Activated gamma-delta T cell treated with anti-CD3 and anti-CD28 coated beads, Interleukin-2, amount 50 U/mL, for 16 hours (primary cell): Measurements from ENCODE around the gene TMEM72.

Experiments used
- DNase-seq: peaks from one replicate; pipeline ENCODE4 v3.0.0-alpha.2; 2020; ENCODE audit warnings: low read depth

TMEM72 gene

DNA sequence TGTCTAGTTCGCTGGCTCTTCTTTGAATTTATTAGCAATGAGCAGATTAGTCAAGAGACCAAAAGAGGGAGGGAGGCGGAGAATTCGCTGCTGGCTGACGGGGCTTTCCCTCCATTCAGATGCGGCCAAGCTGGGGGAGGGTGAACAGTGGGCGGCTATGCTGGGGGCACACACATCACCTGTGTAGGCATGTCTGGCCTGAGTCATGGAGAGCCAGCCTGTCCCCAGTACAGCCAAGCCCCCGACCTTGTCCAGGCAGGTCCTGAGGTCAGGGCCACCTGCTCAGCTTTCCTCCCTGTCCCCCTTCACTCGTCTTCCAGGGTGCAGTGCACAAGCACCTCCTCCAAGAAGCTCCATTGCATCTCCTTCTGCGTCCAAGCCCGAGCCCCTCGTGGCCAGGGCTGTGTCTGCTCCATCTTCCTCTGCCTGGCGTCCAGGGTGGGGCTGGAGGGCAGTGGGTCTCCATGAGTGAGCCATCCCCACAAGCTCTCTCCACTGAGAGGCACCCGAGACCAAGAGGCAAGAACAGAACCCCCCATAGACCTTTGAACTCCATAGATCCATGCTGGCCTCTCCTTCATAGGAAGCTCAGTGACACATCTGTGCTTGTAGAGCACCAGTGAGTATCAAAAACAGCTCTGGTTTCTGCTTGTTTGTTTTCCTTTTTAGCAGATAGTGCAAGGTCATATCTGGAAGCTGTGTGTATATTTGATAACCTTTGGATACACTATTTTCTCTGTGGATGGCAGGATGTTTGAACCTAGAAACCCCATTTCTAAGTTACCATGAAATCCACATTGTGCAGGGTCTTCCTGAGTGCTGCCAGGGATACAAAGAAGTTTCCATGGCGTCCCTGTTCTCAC, 69.4 kb downstream of the TMEM72 start:
- no peak for DNase-seq

DNA sequence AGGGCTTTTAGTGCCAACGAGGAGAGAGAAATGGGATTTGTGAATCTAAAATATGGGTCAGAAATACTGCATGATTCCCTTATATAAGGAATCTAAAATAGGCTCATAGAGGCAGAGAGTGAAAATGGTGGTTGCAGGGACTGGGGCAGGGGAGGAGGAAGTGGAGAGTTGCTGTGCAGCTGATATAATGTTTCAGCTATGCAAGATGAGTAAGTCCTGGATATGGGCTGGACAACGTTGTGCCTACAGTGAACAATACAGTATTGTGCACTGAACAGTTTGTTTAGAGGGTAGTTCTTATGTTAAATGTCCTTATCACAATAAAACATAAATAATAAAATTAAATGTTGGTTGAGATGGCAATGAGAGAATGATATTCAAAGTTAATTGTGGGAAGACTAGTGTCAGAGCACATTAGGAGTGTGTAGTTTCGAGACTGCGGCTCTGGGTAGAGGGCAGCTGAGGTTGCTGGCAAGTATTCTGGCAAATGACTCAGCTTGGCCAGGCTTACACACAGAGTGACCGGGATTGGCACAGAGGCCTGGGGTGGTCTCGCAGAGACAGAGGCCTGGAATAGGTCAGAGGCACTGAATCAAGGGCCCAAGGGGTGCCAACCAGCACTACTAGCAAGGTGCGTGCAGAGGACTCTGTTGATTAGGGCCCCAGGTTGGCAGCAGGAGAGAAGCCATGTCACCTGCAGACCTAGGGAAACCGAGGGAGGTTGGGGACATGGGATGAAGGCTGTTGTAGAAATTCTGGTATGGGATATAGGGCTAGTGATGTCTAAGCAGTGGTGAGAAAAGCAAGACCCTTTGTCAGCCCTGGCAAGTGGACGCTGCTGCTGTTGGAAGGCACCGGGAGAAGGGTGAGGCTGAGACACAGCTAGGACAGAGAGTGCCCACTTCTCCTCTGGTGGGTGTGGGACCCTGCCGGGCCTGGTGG, 70.3 kb downstream of the TMEM72 start:
- no peak for DNase-seq

DNA sequence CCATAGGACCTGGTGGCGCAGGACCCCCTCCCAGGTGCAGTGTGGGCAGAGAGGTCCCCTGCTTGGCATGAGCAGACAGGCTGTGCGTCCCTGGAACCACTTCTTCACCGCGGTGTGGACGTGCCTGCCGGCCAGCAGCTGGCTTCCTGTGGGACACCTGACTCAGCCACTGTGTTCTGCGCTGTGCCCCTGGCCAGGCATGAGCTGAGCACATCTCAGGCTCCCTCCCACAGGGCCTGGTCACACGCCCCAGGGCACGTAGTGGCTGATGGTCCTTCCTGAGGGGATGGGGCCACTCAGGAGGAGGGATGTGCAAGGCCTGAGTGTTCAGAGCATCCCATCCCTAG, 71.0 kb downstream of the TMEM72 start:
- DNase-seq: no peak

DNA sequence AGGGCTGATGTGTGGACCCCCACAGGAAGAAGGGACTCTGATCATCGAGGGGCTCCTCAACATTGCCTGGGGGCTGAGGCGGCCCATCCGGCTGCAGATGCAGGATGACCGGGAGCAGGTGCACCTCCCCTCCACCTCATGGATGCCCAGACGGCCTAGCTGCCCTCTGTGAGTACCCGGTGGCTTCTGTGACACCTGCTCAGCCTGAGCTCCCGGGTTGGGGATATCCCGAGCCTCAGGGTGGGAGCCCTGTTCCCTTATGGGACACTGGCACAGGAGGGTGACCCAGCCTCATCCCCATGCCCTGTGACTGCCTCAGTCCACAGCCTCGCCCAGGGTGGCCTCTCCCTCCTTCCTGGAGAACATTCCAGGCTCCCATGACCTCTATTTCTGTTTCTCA, 71.4 kb downstream of the TMEM72 start:
- no peak for DNase-seq

DNA sequence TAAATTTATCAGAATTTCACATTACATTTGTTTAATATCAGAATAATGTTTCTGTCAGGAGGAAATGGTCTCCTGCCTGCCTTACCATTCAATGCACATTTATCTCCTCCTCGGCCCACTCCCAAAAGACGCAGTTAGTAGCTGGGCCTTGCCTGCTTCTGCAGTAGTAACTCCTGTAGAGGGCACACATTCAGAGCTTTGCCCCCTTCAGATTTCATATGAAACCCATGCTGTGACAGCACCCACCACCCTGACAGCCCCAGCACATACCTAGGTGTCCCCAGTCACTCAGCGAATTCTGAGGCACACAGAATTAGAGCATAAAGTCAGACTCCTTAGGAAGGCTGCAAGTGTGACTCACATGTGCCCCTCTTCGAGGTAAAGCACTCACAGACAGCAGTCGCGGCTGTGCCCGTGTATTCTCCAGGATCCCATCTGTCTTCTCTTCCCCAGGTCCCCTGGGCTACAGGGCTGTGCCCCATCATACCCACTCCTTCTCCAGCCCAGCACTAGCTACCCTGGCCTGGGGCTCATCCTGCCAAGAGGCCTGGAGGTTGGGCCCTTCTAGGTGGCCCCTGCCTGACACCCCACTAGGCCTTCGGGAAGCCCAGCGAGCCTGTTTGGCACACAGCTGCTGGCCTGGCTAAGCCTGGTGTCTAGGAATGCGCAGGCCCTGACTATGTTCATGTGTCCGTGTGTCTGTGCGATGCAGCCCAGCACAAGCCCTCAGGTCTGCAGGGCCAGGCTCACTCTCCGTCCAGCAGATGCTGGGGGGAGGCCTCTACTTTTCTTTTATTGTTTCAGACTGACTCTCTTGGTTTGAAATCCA, 72.1 kb downstream of the TMEM72 start:
- DNase-seq: no peak

DNA sequence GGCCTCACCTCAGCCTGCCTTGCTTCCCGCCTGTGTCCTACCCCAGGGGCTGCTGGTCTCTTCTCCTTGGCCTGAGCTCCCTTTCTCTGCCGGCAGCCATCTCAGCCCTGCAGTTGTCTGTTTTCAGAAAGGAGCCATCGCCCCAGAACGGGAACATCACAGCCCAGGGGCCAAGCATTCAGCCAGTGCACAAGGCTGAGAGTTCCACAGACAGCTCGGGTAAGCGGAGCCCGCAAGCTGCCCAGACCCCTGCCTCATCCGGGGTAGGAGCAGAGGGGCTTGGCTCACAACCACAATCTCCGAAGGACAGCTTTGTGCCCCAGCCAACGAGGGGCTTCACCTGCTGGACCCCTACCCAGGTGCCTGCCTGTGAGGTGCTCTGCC, 72.8 kb downstream of the TMEM72 start:
- no peak for DNase-seq

DNA sequence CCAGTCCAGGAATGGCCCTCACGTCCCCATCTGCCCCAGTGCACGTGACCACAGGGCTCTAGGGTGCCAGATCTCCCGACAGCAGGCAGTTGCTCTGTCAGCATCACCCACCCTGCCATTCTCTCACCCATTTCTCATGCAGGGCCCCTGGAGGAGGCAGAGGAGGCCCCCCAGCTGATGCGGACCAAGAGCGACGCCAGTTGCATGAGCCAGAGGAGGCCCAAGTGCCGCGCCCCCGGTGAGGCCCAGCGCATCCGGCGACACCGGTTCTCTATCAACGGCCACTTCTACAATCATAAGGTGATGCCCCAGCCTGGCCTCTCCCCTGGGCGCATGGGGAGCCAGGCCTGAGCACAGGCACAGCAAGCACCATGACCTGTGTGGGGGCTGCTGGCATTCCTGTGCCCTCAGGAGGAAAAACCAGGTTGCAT, 73.5 kb downstream of the TMEM72 start:
- no peak for DNase-seq

DNA sequence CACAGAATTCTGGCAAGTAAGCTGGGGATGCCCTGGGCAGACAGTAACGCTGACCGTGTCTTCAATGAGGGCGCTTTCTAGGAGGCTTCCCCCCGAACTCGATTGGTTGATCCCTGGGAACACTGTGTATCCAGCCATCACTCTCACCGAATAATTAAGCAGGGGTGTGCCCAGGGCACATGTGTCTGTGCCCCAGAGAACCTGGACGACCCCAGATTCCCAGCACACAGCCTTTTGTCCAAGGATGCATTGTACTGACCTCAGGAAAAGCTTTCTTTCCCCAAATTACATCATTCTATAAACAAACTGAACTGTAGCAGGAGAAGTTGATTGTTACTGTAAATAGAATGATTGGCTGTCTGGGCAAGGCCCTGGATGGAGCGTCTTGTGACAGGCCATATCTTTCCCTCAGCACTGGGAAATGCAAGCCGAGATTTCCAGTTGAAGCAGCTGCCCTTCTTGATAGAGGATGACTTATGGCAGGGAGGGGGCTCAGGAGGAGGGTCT, 74.1 kb downstream of the TMEM72 start:
- DNase-seq: no peak

DNA sequence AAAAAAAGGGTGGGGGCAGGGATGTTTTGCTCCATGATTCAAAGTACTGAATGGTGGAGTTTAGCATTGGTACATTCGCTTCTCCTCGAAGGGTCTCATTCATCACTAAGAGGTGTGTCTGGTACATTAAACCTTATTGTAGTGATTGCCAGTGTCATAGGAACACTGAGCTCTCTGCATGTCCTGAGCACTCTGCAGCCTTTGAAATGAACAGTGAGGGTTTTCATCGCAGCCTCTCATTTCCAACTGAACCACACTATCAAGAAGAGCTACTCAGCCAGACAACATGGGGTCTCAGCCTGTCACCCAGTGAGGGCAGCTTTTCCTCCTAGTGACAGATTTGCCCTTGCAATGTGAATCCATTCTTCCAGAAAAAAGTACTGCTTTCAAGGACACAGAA, 75.0 kb downstream of the TMEM72 start:
- no peak for DNase-seq
